Astrocyte (in vitro differentiated cells and primary cell): ENCODE results near the gene CRYBG1. TPM values are rescaled to one million over a fixed set of nuclear protein-coding genes. Genes with fewer than 3 reads are reported as not detected.

Experiments used
- DNase-seq: peaks from one replicate; pipeline ENCODE4 v3.0.0-alpha.2; 2010; ENCODE audit warnings: low read depth
- FAIRE-seq: peaks from 2 replicates; lab custom pipeline; 2011; peaks lifted over from hg19 to GRCh38; lab: Jason Lieb, UNC
- H2AFZ ChIP-seq: 2 replicates; pipeline ENCODE4 v1.6.0; 2012; ENCODE audit warnings: low read depth, low read length, inconsistent platforms
- H3K27ac ChIP-seq: 2 replicates; pipeline ENCODE4 v1.5.1; 2011; ENCODE audit warnings: low read depth, low read length, inconsistent platforms
- H3K27me3 ChIP-seq: 2 replicates; pipeline ENCODE4 v1.6.0; 2011; ENCODE audit warnings: low read length, inconsistent platforms; ENCODE audit not compliant: insufficient read depth
- H3K36me3 ChIP-seq: 2 replicates; pipeline ENCODE4 v1.5.1; 2011; ENCODE audit warnings: low read length, inconsistent platforms; ENCODE audit not compliant: insufficient read depth
- H3K4me1 ChIP-seq: 2 replicates; pipeline ENCODE4 v1.5.1; 2011; ENCODE audit warnings: low read length, inconsistent platforms; ENCODE audit not compliant: insufficient read depth
- H3K4me2 ChIP-seq: 2 replicates; pipeline ENCODE4 v1.6.0; 2012; ENCODE audit warnings: low read length, inconsistent platforms
- H3K4me3 ChIP-seq: 2 replicates; pipeline ENCODE4 v1.5.1; 2011; ENCODE audit warnings: low read depth, mild to moderate bottlenecking, low read length, inconsistent platforms; ENCODE audit not compliant: insufficient read depth
- H3K79me2 ChIP-seq: 2 replicates; pipeline ENCODE4 v1.6.0; 2012; ENCODE audit warnings: mild to moderate bottlenecking, low read length, inconsistent platforms; ENCODE audit not compliant: insufficient read depth
- H3K9ac ChIP-seq: 2 replicates; pipeline ENCODE4 v1.6.0; 2012; ENCODE audit warnings: mild to moderate bottlenecking, low read length, inconsistent platforms
- H3K9me3 ChIP-seq: 2 replicates; pipeline ENCODE4 v1.5.1; 2012; ENCODE audit warnings: low read depth, mild to moderate bottlenecking, low read length, inconsistent platforms; ENCODE audit not compliant: insufficient read depth
- H4K20me1 ChIP-seq: 2 replicates; pipeline ENCODE4 v1.6.0; 2012; ENCODE audit warnings: low read length, inconsistent platforms; ENCODE audit not compliant: insufficient read depth
- H3K27ac Mint-ChIP-seq: one replicate; pipeline ENCODE4 v1.8.0; 2021; ENCODE audit warnings: mild to moderate bottlenecking, mixed read lengths; ENCODE audit not compliant: unreplicated experiment
- H3K27me3 Mint-ChIP-seq: one replicate; pipeline ENCODE4 v1.8.0; 2021; ENCODE audit warnings: low read depth, mixed read lengths; ENCODE audit not compliant: unreplicated experiment
- H3K36me3 Mint-ChIP-seq: one replicate; pipeline ENCODE4 v1.8.0; 2021; ENCODE audit warnings: low read depth, mixed read lengths; ENCODE audit not compliant: unreplicated experiment
- H3K4me1 Mint-ChIP-seq: one replicate; pipeline ENCODE4 v1.8.0; 2021; ENCODE audit warnings: low read depth, mixed read lengths; ENCODE audit not compliant: unreplicated experiment
- H3K4me3 Mint-ChIP-seq: one replicate; pipeline ENCODE4 v1.8.0; 2021; ENCODE audit warnings: mild to moderate bottlenecking, moderate library complexity, mixed read lengths; ENCODE audit not compliant: unreplicated experiment
- H3K9me3 Mint-ChIP-seq: one replicate; pipeline ENCODE4 v1.8.0; 2021; ENCODE audit warnings: mild to moderate bottlenecking, mixed read lengths; ENCODE audit not compliant: unreplicated experiment
- EZH2 ChIP-seq: IDR thresholded peaks from 2 replicates; pipeline ENCODE4 v1.6.1; 2012; ENCODE audit warnings: mild to moderate bottlenecking, low read length, inconsistent platforms; ENCODE audit not compliant: insufficient read depth
- total RNA-seq: library from RNA; stranded (reverse); gene quantifications from 2 replicates; pipeline ENCODE4 v1.2.1, GENCODE V29; 2021
- TF ChIP-seq, protein P1 (sequence below): IDR thresholded peaks from 2 replicates; pipeline ENCODE4 v1.5.1; 2011; ENCODE audit warnings: low read depth, mild to moderate bottlenecking, inconsistent platforms, low read length, moderate library complexity; ENCODE audit not compliant: insufficient read depth

Gene CRYBG1
- total RNA-seq, 1 donor from 2014 or later: 0.64 TPM

DNA sequence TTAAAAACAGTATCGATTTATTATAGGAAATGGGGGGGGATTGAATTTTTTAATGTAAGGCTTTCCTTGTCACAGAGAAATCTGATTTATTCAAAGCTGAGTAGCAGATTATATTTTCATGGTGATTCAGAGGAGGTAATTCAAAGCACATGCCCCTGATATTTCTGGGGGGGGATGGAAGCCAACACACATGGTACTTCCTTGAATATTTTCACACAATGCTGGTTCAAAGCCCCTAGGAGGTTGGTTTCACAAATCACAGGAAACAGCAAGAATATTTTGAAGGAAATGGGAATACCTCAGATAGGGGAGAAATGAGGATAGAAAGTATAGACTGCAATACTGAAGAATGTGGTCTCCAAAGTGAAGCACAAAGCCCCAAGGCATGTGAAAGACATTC lies 170.0 kb downstream of the CRYBG1 start:
- Mint-ChIP-seq H3K36me3 (no peaks in the 10 kb centered on the region), H3K4me1 (peaks cover 22% of the 10 kb centered on the region), H3K4me3 (no peak overlapping the region), H3K9me3 (no peaks in the 10 kb centered on the region), H3K27me3 (no peaks in the 10 kb centered on the region), H3K27ac (no peak overlapping the region)
- Histone ChIP-seq H3K4me2 (peak overlapping the region; percentile 16), H4K20me1 (no peaks in the 10 kb centered on the region), H3K27me3 (no peaks in the 10 kb centered on the region), H3K27ac (no peak overlapping the region), H3K4me1 (peaks cover 17% of the 10 kb centered on the region), H2AFZ (no peak overlapping the region), H3K79me2 (no peaks in the 10 kb centered on the region), H3K4me3 (no peak overlapping the region), H3K36me3 (no peaks in the 10 kb centered on the region), H3K9ac (no peak overlapping the region), H3K9me3 (no peaks in the 10 kb centered on the region)
- DNase-seq (no peak), FAIRE-seq (peak; percentile 67)
- TF ChIP-seq EZH2: no peak
- TF ChIP-seq, protein P1, sequence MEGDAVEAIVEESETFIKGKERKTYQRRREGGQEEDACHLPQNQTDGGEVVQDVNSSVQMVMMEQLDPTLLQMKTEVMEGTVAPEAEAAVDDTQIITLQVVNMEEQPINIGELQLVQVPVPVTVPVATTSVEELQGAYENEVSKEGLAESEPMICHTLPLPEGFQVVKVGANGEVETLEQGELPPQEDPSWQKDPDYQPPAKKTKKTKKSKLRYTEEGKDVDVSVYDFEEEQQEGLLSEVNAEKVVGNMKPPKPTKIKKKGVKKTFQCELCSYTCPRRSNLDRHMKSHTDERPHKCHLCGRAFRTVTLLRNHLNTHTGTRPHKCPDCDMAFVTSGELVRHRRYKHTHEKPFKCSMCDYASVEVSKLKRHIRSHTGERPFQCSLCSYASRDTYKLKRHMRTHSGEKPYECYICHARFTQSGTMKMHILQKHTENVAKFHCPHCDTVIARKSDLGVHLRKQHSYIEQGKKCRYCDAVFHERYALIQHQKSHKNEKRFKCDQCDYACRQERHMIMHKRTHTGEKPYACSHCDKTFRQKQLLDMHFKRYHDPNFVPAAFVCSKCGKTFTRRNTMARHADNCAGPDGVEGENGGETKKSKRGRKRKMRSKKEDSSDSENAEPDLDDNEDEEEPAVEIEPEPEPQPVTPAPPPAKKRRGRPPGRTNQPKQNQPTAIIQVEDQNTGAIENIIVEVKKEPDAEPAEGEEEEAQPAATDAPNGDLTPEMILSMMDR: no peak

DNA sequence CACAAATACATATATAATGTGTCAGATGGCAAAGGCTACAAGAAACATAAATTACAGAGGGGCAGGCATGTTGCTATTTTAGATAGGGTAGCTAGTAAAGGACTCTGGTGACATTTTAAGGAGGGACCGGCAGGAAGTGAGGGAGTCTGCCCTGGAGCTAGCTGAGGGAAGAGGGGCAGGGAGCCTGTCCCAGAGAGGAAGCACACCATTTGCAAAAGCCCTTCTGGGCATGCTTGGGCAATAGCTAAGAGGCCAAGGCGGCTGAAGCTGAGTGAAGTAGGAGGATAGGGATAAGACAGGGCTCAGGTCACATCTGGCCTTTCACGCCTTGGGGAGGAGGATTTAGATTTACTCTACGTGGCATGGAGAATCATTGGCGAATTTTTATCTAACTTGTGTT lies 172.5 kb downstream of the CRYBG1 start:
- no peaks in the 10 kb centered on the region for H3K27me3 Mint-ChIP-seq
- DNase-seq (no peak), FAIRE-seq (no peak)
- H3K27ac ChIP-seq: no peak overlapping the region
- no peak overlapping the region for H3K4me2 ChIP-seq
- no peaks in the 10 kb centered on the region for H3K9me3 Mint-ChIP-seq
- H3K79me2 ChIP-seq: no peaks in the 10 kb centered on the region
- H3K4me1 ChIP-seq: peaks cover 8% of the 10 kb centered on the region
- no peak for TF ChIP-seq EZH2
- TF ChIP-seq, protein P1: no peak
- H3K4me1 Mint-ChIP-seq: peaks cover 15% of the 10 kb centered on the region
- H3K4me3 ChIP-seq: no peak overlapping the region
- H3K27ac Mint-ChIP-seq: peak overlapping the region; percentile 30
- no peaks in the 10 kb centered on the region for H3K9me3 ChIP-seq
- no peaks in the 10 kb centered on the region for H3K27me3 ChIP-seq
- no peak overlapping the region for H2AFZ ChIP-seq
- H4K20me1 ChIP-seq: no peaks in the 10 kb centered on the region
- H3K4me3 Mint-ChIP-seq: no peak overlapping the region
- no peaks in the 10 kb centered on the region for H3K36me3 Mint-ChIP-seq
- H3K9ac ChIP-seq: no peak overlapping the region
- no peaks in the 10 kb centered on the region for H3K36me3 ChIP-seq

DNA sequence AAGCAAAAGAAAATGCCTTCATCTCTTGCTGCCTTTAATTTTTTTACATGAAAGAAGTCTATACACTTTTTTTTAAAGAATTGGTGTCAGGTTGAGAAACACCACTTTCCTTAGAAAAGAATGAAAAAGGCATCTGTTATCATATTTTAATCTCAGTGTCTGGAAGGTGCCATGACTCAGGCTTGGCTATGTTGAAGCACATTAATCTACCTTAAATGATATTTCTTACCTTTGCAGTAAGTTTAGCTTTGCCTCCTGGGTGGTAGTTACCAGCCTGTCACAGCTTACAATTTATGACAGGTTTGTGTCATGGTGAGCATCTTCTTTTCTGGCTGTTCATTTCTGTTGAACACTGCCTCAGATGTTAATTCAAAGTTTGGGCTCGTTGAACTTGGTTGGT lies 173.5 kb downstream of the CRYBG1 start:
- no peak for DNase-seq
- Histone ChIP-seq H3K36me3 (no peaks in the 10 kb centered on the region), H3K79me2 (no peaks in the 10 kb centered on the region), H3K9ac (no peak overlapping the region), H3K4me2 (no peak overlapping the region), H3K27me3 (no peaks in the 10 kb centered on the region), H3K27ac (no peak overlapping the region), H3K9me3 (no peaks in the 10 kb centered on the region), H3K4me3 (no peak overlapping the region), H3K4me1 (peaks cover 4% of the 10 kb centered on the region), H2AFZ (no peak overlapping the region), H4K20me1 (no peaks in the 10 kb centered on the region)
- Mint-ChIP-seq H3K27me3 (no peaks in the 10 kb centered on the region), H3K4me1 (peaks cover 11% of the 10 kb centered on the region), H3K36me3 (no peaks in the 10 kb centered on the region), H3K27ac (no peak overlapping the region), H3K4me3 (no peak overlapping the region), H3K9me3 (no peaks in the 10 kb centered on the region)
- TF ChIP-seq EZH2: no peak
- TF ChIP-seq, protein P1: no peak
- no peak for FAIRE-seq
